ENCODE data around the gene SLC39A13. TPM values are rescaled to one million over a fixed set of nuclear protein-coding genes. Genes with fewer than 3 reads are reported as not detected.

Gene SLC39A13
- total and polyA plus RNA-seq, 2 of the 13 experiments (the other 11 are each of a cell fraction or from before 2014, with no cell fraction given) = 15.3 to 30.5 TPM

- TF ChIP-seq ZNF562 (CRISPR knock-in tag; IDR thresholded peaks at IDR 0.05; ENCODE audit: borderline replicate concordance) = no peak
- TF ChIP-seq SRF (IDR thresholded peaks at IDR 0.05; ENCODE audit: low read depth, low read length) = no peak
- no peak for TF ChIP-seq SRSF4 (IDR thresholded peaks at IDR 0.05; ENCODE audit: low read depth, low read length, poor library complexity, severe bottlenecking)
- TF ChIP-seq ZNF878 (CRISPR knock-in tag; IDR thresholded peaks at IDR 0.05) = 0 out of 2 replicates have a peak, but pooled peaks have one; percentile 38
- TF ChIP-seq, protein P1, sequence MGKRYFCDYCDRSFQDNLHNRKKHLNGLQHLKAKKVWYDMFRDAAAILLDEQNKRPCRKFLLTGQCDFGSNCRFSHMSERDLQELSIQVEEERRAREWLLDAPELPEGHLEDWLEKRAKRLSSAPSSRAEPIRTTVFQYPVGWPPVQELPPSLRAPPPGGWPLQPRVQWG (CRISPR knock-in tag; IDR thresholded peaks at IDR 0.05; ENCODE audit: borderline replicate concordance, low read depth) = no peak
- TF ChIP-seq HHEX (CRISPR knock-in tag; IDR thresholded peaks at IDR 0.05) = peak; percentile 17; the same call in 1 of the 2 replicates
- no peak for TF ChIP-seq ZNF776 (CRISPR knock-in tag; IDR thresholded peaks at IDR 0.05)
- no peak for TF ChIP-seq ZSCAN9 (CRISPR knock-in tag; IDR thresholded peaks at IDR 0.05; ENCODE audit: borderline replicate concordance)
- TF ChIP-seq MEIS2 (CRISPR knock-in tag; IDR thresholded peaks at IDR 0.05) = peak; percentile 57; the same call in 1 of the 2 replicates
- TF ChIP-seq EEA1 (CRISPR knock-in tag; IDR thresholded peaks at IDR 0.05; ENCODE audit: borderline replicate concordance) = no peak
- TF ChIP-seq PRPF4 (IDR thresholded peaks at IDR 0.05; ENCODE audit: low read depth, low read length, poor library complexity, severe bottlenecking) = no peak
- TF ChIP-seq ZKSCAN1 (IDR thresholded peaks at IDR 0.05; ENCODE audit: low read length) = no peak
- peak; percentile 13; the same call in 1 of the 2 replicates for TF ChIP-seq ZNF33A (CRISPR knock-in tag; IDR thresholded peaks at IDR 0.05; ENCODE audit: borderline replicate concordance)
- TF ChIP-seq RXRB (CRISPR knock-in tag; IDR thresholded peaks at IDR 0.05; ENCODE audit: borderline replicate concordance) = 0 out of 2 replicates have a peak, but pooled peaks have one; percentile 22
- no peak for TF ChIP-seq MTA3 (CRISPR knock-in tag; IDR thresholded peaks at IDR 0.05)
- no peak for TF ChIP-seq ZNF749 (CRISPR knock-in tag; IDR thresholded peaks at IDR 0.05; ENCODE audit: borderline replicate concordance)
- no peak for TF ChIP-seq ZNF678 (CRISPR knock-in tag; IDR thresholded peaks at IDR 0.05)
- TF ChIP-seq, protein P2, sequence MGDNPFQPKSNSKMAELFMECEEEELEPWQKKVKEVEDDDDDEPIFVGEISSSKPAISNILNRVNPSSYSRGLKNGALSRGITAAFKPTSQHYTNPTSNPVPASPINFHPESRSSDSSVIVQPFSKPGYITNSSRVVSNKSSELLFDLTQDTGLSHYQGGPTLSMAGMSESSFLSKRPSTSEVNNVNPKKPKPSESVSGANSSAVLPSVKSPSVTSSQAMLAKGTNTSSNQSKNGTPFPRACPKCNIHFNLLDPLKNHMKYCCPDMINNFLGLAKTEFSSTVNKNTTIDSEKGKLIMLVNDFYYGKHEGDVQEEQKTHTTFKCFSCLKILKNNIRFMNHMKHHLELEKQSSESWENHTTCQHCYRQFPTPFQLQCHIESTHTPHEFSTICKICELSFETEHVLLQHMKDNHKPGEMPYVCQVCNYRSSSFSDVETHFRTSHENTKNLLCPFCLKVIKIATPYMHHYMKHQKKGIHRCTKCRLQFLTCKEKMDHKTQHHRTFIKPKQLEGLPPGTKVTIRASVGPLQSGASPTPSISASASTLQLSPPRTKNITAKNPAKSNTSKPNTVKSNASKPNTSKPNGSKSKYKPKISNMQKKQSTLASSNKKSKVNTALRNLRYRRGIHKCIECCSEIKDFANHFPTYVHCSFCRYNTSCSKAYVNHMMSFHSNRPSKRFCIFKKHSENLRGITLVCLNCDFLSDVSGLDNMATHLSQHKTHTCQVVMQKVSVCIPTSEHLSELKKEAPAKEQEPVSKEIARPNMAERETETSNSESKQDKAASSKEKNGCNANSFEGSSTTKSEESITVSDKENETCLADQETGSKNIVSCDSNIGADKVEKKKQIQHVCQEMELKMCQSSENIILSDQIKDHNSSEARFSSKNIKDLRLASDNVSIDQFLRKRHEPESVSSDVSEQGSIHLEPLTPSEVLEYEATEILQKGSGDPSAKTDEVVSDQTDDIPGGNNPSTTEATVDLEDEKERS (CRISPR knock-in tag; IDR thresholded peaks at IDR 0.05) = no peak
- no peak for TF ChIP-seq ZSCAN25 (CRISPR knock-in tag; IDR thresholded peaks at IDR 0.05)
- no peak; the same call in 1 of the 2 replicates for TF ChIP-seq ZBTB3 (CRISPR knock-in tag; IDR thresholded peaks at IDR 0.05; ENCODE audit: borderline replicate concordance, low read depth)
- no peak for TF ChIP-seq PAX8 (CRISPR knock-in tag; IDR thresholded peaks at IDR 0.05; ENCODE audit: borderline replicate concordance)
- TF ChIP-seq DR1 (CRISPR knock-in tag; IDR thresholded peaks at IDR 0.05) = peak; percentile 69
- no peak for TF ChIP-seq ELF3 (CRISPR knock-in tag; IDR thresholded peaks at IDR 0.05)
- TF ChIP-seq TFAP4 (IDR thresholded peaks at IDR 0.05; ENCODE audit: borderline replicate concordance, low read depth) = 0 out of 2 replicates have a peak, but pooled peaks have one; percentile 10
- 0 out of 2 replicates have a peak, but pooled peaks have one; percentile 16 for TF ChIP-seq PPARG (CRISPR knock-in tag; conservative IDR thresholded peaks at IDR 0.05)
Measured at GRCh38 chr11:47426062-47426956, 17.9 kb downstream of the SLC39A13 start, which contains the start of gene PSMC3 (continued).
